Suppressor macrophage (primary cell): Measurements from ENCODE around the gene DLG5.

Experiments
- DNase-seq, 4 experiments: peaks; one replicate each; pipeline ENCODE4 v3.0.0-alpha.2; 2020 to 2022

DLG5 gene

DNA sequence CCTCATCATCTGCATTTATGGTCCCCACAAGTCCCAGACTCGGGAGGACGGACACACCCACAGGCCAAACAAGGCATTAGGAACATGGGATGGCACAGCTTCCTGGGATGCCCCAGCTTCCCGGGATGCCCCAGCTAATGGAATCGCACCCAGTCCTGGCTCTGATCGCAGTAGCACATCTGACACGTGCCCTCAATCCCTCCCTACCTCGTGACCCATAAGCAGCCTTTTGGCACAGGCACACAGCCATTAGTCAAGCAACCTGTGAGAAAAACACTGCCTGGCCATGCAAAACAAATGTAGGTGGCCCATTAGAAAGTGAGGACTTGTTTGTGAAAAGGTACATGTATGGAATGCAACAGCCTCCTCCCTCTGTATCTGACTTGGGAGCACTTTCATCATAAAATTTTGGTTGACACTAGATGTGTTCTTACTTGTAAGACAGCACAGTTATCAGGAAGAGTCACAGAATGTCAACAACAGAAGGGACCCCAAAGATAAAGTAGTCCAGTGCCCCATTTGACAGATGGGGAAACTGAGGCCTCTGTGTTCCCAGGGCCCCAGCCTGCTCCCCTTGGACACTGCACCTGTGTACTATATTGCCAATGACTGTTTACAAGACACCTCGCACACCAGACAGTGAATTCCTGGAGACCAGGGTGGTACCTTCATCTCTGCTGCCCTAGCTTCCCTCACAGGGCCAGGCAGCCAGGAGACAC lies 34.4 kb downstream of the DLG5 start:
- DNase-seq: no peak

DNA sequence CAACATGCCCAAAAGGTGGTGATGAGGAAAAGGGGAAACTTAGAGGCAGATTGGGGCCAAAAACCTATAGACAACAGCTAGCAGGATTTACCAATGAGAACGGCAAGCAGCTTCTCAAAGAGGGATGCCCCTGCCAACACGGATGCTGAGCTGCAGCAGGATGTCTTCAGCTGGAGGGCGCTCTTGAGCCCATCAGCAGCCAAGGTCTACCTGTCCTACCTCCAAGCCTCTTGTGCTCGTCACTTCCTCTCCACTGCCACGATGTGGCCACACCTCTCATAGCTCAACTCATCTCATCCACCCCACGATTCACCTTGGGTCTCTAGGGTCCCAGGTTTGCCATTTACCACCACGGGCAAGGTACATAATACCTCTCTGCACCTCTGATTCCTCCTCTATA lies 36.5 kb downstream of the DLG5 start:
- DNase-seq: no peak

DNA sequence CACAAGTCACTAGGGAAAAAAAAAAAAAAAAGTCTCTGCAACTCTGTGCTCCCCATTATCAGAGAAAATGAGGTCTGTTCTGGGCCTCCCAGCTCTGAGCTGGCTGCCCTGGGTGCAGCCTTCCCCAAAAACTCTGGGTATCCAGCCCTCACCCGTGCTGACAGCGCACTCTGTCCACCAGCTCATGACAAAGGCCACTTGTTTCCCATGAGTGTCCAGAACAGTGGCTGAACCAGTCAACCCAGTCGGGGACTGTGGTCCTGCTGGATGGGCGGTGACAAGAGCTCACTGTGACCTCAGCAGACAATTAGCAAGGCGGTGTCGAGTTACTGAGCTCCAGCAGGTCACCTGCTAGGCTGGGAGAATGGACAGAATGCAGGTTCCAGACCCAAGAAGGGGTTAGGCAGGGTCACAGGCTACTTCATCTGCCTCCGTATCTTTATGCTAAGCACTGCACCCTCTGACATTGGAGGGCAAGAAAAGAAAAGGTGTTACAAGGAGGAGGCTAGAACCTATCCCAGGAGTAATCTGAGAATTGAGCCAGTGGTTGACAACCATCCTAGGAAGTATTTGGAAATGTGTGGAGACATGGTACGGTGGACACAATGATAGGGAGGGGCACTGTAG lies 37.2 kb downstream of the DLG5 start:
- DNase-seq: no peak

DNA sequence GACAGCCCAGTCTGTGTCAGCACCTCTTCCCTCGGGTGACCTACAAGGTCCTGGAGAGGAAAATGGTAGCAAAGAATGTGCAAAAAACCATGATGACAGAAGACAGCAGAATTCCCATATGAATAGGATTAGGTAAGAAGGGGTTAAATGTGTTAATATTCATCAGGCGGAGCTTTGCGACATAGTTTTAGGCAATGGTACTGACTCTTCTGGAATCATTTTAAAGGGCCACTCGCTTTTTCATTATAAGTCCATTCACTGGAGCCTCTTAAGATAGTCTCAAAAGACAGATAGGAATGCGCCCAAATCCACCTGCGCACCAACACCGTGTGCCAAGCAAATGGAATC lies 38.2 kb downstream of the DLG5 start:
- no peak for DNase-seq

DNA sequence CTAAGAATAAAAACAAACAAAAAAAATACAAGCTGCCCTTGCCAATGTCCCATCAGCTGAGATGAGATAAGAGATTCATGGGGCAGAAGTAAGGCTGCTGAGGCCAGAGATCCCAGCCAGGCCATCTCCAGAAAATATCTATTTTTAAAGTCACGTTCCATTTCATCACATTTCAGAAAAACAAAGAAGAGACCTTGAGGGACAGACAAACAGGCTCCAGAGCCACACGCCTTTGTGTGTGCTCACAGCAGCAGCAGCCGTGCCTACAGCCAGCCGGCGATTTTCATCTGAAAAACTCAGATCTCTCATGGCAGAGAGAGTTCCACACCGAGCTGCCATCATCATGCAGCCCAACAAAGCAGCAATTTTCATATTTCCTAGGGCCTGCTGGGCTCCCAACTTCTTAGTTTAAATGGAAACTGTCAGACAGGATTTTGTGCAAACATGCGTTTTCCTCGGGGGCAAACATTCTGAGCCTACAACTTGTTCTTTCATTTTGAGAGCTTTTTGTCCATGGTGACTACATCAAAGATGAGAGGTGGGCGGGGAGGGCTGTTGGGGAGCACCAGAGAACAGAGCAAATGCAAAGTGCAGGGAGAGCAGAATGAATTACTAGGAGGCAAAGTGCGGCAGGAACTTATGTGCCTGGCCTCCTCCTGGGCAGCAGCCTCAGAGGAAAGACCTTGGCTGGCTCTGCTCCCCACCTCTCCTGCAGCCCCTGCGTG lies 38.8 kb downstream of the DLG5 start:
- no peak for DNase-seq

DNA sequence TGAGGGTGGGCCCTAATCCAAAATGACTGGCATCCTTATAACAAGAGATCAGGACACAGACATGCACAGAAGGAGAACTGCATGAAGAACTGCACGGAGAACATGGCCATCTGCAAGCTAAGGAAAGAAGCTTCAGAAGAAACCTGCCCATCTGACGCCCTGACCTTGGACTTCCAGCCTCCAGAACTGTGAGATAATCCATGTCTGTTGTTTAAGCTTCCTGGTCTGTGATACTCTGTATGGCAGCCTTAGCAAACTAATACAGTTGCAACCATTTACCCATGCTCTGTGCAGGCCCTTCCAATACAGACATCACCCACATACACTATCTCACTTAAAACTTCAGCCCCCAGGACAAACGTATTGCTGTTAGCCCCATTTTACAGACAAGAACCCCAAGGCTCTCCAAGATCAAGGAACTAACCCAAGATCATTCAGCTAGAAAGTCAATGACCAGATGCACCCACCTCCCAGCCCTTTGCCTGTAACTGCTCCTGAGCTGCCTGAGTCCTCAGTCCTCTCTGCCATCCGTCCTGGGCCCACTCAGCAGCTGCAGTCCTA lies 39.7 kb downstream of the DLG5 start:
- no peak for DNase-seq

DNA sequence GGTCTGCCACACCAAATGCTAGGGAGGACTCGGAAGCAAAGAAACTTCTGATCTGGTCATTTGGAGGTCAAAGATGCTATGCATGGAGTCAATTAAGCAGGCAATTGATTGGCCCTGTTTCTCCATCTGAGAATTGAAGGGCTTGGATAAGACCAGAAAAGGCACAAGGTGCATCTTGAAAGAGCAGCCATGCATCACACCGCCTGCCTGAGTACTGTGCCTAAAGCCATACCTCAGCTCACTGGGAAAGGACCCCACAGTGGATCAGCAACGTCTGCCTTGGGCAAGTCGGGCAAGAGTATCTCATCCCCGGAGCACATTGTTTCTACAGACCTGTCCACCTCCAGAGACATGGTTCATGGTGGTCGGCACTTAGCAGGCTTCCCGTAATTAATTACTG lies 42.4 kb downstream of the DLG5 start:
- DNase-seq: no peak

DNA sequence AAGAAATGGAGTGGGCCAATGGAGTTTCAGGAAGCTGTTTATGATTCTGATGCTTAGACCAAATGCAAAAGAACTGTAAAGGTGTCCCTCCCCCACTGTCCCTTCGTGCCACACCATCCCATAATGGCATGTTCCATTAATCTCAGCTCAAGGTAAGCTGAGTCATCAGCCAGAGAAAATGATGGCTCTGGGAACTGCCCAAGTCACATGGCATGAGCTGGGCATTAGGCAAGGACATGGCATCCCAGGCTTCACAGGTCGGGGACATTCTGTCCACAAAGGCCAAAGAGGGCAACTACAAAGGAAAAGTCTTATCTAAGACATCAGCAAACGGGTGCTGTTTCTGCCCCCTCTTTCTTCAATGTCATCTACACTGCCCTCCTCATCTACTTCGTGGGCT lies 44.9 kb downstream of the DLG5 start:
- no peak for DNase-seq

DNA sequence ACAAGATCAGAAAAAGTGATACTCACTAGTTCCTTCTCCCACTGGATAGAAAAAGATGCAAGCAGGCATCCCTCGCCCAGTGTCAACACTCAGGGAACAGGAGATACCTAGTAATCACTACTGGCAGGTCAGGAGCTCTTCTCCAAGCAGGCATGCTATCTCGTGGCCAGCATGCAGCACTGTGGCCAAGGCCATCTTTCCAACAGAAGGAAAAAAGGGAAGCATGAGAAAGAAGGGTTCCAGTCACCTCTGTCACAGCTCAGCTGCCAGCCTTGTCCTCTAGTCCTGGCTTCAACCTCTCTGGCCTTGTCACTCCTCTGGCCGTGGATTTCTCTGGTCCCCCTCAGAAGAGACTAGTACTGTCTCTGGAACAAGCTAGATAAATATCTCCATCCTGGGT lies 45.3 kb downstream of the DLG5 start:
- DNase-seq: no peak

DNA sequence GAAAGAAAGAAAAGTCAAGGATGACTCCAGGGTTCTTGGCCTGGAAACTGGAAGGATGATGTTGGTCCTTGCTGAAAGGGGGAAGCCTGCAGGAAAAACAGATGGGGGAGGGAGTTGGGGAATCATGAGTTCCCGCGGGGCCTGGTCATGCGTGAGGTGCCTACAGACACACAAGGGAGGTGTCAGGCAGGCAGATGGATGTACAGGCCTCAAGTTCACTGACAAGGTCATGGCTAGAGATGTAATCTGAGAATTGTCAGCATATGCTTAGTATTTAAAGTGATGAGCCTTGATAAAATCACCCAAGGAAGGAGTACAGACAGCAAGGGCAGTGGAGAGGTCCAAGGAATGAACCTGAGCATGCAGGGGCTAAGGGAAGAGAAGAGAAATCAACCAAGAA lies 46.8 kb downstream of the DLG5 start:
- no peak for DNase-seq

DNA sequence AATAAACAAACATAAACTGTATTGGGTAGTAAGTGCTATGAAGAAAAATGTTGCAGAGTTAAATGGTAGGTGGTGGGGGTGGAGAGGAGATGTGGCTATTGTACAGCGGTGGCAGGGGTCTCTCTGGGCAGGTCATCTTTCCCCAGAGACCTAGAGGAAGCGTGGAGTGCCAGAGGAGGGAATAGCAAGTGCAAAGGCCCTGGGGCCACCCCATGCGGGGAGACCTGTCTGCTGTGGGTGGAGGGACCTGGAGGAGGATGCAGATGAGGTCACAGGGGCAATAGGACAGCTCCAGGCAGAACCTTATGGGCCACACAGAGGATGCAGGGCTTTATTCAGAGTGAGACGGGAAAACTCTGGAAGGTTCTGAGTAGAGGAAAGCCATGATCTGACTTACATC lies 47.5 kb downstream of the DLG5 start:
- DNase-seq: no peak

DNA sequence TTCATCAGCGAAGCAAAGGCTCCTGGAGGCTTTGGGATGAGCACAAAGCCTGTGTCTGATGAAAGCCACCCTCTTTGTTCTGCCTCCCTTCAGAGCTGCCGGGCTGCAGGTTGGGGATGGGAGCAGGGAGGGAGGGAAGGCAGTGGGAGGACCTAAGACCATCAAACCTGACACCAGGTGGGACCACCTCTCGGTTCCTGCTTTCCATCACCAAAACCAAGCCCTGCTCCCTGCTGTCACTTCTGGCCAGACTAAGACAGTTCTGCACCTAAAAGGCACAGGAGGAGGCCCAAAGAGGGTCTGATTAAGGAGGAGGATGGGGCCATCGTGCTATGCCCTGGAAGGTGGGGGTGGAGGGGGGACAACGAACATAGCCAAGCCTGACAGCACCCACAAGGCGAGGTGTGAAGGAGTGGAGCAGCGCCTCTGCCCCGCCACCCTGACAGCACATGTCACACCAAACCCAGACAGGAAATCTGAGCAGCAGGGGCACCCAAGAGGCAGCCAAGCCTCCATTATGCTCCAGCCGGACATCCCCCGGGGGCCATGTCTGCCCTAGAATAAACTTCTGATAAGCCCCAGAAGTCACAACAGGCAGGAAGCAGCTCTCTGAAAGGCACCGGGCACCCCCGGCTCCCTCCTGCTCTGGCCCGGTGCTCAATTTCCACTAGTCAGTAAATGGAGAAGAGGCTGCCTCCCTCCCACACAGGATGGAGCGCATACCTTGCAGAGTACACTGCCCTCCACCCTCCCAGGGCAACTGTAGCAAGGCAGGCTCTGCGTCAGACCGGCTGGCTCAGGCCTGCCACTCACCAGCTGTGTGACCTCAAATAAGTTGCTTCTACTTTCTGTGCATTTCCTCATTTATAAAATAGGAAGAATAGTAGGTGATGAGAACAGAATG lies 48.9 kb downstream of the DLG5 start:
- peak; percentile 58 to 75 (median 71) for DNase-seq

DNA sequence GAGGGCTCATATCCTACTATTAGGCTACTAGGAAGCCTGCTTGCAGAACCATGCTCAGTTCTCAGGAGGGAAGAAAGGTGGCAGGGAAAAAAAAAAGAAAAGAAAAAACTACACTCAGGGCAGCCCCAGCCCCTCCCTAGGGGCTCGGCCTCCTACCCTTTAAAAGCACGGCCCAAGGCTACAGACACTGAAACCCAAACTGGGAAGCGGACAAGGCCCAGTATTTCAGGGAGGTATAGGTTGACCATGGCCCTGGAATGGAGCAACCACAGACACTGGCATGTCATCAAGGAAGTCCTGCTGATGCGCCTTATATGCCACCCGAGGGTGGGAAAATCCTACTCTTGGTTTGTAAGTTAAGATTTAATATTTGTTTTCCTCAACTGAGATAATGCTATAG lies 50.8 kb downstream of the DLG5 start:
- DNase-seq: no peak

DNA sequence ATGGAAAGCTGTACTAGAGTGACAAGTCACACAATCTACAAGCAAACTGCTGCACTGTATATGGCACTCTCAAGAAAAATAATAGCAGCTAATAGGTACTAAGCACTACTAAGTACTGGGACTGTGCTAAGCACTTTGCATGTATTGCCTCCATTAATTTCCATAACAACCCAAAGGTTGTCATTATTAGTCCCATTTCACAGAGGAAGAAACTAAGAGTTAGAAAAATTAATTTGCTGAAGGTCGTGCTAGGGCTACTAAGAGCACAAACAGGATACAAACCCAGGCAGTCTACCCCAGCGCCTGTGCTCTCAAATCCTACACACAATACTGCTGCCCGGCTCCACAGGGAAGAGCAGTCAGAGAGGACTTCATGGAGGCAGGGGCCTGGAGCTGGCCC lies 51.7 kb downstream of the DLG5 start:
- no peak for DNase-seq

DNA sequence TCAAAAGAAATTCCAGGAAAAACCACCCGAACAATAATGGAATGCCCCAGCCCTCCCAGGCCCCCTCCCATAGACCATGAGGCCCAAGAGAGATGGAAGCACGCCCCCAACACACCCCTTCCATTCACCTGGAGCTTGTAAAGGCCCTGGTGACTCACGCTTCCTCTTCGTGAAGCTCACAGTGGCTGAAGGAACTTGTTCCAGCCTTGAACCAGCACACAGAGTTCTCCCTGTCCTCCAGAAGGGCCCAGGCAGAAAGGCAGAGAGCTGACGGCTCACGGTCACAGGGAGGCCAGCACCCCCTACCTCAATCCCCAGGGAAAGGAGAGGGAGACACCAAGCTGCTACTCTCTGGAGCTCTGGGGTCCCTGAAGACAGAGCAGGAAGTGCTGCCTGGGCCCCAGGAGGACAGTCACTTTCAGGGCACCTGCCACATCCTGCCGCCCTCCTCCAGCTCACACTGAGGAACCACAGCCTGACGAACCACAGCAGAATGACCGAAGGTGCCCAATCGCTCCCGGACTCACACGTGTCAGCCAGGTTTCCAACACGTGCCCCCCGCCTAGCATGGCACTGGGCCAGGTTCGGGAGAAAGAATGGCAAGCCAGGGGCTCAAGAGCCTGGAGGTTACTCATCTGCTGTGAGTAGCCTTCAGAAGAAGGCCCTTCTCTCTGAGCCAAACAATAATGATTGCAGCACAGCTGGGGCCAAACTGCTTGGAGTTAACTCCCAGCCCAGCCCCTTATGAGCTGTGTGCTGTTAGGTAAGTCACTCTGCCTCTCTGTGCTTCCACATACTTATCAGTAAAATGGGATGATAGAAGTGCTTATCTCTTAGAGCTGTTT lies 52.8 kb downstream of the DLG5 start:
- DNase-seq: peak in 2 of 4 experiments; percentile 8 to 17

DNA sequence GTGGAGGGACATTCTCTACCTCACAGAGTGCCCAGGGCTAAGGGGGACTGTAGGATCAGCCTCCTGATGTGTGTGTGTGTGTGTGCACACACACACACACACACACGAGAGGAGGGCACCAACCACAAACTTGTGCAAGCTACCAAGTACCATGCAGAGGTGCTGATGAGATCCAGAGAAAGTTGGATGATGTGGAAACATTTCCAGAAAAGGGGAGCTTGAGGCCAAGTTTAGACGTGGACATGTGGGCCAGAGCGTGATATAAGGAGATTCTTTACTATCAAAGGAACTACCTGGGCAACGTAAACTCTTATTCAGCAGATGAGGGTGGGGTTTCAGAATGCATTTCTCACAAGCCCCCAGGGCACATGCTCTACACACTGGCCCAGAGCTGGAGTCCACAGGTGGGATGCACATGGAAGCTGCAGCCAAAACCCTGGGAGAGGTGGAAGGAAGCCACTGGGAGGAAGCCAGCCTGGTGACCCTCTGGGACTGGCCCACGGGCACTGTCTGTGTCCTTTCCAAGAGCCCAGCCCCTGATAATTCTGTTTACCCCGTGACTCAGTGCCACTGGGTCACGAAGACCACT lies 53.5 kb downstream of the DLG5 start:
- DNase-seq: no peak

DNA sequence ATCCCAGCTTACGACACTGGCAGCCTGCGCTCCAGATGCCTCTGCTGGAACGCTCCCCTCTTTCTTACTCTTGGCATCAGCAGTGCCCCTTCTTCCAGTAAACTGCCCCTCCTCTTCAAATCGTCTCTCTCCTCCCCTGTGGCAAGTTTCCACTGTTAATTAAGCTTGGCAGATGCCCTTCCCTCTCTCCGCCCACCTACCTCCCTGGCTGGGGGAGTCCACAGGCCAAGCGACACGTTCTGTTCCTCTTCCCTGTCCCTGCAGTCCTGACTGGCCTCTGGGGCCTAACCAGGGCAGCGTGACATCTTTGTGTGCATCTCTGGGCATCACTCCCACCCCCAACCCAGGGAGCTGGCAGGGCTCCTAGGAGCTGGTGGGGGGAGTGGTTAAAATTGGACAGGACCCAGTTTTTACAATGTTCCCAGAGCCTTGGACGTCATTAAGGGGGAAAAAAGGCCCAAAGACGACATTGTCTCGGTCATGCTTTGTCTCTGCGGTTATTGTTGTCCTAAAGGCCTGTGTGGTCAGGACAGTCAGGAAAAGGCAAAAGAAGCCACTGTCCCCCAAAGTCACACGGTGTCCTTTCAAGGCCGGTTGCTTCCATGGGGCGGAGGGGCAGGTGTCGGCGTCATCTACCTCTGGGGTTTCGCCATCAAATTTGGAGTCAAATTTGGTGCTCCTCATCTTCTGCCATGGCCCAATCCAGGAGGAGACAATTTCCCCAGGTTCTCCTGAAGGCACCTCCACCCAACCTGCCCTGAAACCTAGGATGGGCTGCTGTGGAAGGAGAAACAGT lies 54.2 kb downstream of the DLG5 start:
- DNase-seq: peak in 1 of 4 experiments; percentile 7

DNA sequence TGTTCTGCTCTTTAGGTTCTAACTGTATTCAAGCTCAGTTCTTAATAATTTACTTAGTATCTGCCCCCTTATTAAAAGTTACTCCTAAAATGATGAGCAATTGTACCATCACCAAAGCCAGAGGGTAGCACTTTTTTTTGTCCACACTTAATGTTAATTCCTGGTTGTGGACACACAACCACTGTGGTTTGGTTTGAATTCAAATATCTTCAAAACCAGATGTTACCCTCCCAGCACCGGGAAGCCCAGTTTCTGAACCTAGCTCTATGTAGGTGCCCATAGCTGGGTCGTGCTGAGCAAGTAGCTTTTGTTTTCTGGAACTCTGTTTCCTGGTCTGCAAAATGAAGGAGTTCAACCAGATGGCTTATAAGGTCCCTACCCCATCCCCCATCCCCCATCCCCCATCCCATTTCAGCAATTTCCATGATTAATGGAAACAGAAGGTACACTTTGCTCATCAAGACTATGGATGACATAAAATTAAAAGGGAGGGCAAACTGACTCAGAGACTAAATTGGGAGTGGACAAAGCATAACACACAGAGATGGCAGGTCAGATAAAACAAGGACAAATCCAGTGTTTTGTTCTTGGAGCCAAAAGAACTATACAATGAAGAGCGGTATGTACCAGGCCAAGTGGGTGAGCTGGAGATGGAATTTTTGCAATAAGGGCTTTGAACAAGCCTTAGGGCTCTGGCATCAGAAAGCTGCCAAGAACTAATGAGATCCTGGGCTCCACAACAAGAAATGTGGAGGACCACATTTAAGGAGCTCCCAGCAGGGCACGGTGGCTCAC lies 56.7 kb downstream of the DLG5 start:
- DNase-seq: no peak

DNA sequence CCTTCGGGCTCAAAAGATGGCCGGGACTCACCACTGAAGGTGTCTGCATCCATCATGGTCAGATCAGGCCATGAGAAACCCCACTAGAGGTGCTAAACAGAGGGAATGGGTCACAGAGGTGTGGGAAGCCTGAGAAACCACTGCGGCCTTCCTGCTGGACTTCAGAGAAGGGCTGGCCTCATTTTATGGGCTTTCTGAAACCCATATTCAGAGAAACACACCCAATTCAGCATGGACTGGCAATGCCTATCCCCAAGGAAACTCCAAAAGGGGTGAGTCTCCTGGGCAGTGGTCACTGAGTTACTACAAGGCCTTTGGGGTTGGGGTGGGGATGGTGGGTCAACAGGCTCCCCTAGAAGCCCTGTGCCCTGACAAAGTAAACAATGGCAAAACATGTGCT lies 58.0 kb downstream of the DLG5 start:
- DNase-seq: no peak
